Middle frontal gyrus (tissue), 1 donor: Measurements from ENCODE around the gene DUOXA2.
A peak's percentile ranks its signal among the peaks of the same experiment; 100 is the strongest.

Source experiments
- DNase-seq: peaks from one replicate; pipeline ENCODE4 v3.0.0-alpha.2; 2015; ENCODE audit warnings: low spot score; ENCODE audit errors: extremely low spot score

The DUOXA2 gene

DNA sequence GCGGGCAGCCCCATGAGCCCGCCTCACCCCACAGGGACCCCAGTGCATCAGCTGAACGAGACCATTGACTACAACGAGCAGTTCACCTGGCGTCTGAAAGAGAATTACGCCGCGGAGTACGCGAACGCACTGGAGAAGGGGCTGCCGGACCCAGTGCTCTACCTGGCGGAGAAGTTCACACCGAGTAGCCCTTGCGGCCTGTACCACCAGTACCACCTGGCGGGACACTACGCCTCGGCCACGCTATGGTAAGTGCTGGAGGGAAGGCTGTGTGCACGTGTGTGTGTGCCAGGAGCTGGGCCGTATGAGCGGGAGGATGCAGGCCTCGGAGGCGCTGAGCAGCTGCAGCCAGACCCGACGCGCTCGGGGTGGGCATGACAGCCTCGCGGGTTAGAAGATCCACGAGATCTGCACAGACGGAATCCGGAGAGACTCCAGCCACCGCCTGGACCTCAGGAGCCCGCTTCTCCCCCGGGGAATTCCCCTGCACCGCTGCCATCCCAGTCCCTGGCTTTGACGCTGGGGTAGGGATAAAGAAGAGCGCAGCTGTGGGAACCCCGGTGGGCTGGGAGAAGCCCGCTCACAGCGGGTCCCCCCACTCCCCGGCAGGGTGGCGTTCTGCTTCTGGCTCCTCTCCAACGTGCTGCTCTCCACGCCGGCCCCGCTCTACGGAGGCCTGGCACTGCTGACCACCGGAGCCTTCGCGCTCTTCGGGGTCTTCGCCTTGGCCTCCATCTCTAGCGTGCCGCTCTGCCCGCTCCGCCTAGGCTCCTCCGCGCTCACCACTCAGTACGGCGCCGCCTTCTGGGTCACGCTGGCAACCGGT, 2.6 kb downstream of the DUOXA2 start:
- no peak for DNase-seq

DNA sequence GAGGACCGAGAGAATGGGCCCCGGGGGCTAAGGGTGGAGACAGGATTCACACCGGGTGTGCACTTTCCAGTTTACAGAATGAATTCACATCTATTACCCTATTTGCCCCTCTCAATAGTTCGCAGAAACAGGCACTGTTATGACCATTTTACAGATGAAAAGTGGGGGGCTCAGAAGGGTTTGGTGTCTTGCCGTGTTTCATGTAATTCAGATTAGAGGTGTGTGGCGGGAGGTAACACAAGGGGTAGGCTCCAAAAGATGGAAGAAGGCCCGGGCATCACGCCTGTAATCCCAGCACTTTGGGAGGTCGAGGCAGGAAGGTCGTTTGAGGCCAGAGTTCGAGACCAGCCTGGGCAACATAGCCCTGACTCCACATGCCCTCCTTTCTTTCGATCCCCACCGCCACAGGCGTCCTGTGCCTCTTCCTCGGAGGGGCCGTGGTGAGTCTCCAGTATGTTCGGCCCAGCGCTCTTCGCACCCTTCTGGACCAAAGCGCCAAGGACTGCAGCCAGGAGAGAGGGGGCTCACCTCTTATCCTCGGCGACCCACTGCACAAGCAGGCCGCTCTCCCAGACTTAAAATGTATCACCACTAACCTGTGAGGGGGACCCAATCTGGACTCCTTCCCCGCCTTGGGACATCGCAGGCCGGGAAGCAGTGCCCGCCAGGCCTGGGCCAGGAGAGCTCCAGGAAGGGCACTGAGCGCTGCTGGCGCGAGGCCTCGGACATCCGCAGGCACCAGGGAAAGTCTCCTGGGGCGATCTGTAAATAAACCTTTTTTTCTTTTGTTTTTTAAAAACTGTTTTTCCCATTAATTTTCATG, 3.4 kb downstream of the DUOXA2 start:
- DNase-seq = no peak

GRCh38 chr15:45118131-45118588, 4.0 kb downstream of the DUOXA2 start:
- peak; percentile 85 for DNase-seq

GRCh38 chr15:45118996-45119395, 4.9 kb downstream of the DUOXA2 start:
- DNase-seq = no peak

- DNase-seq = no peak
Observed at GRCh38 chr15:45120081-45120972, 6.2 kb downstream of the DUOXA2 start.

- no peak for DNase-seq
Observed at GRCh38 chr15:45121020-45121419, 6.9 kb downstream of the DUOXA2 start.

DNA sequence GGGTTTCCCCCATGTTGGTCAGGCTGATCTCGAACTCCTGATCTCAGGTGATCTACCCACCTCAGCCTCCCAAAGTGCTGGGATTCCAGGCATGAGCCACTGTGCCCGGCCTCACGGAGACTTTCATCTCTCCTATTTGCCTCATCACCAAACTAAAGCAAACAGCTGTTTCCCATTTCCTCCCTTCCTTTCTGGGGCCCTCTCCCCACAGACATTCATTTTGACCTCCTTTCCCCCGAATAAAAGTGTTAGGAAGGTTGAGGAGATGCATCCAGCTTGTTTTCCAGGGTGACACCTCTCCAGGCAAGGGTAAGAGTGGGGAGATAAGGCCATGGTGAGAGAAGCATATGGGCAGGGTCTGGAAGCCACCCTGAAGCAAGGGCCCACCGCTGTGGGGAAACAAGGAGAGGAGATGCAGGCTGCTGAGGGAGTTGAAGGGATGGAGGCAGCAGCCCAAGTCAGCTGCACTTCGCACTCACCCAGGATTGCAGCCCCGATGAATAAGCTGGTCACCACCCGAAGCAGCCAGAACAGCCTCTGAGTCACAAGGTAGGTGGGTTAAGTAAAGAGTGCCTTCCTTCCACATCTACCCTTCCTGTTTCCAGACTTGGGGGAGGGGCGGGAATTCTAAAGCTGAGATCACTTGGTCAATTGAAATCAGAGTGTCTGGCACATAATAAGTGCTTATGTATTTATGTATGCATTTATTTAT, 7.7 kb downstream of the DUOXA2 start:
- no peak for DNase-seq

DNA sequence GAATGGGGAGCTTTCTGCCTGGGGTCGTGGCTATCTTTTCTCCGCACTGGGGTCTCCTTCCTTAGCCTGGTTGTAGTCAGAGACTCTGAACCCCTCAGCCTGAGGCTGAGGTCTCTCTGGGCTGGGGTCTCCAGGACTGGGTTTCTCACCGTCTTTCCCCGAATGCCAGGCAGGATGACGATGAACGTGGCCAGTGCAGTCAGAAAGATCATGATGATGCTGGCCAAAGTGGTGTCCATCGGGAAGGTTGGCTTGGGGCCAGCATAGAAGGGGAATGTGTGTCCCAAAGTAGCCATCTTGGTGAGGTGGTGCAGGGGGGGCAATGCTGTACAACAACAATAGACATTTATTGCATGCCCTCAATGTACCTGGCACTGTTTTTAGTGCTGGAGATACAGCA, 8.6 kb downstream of the DUOXA2 start:
- no peak for DNase-seq

DNA sequence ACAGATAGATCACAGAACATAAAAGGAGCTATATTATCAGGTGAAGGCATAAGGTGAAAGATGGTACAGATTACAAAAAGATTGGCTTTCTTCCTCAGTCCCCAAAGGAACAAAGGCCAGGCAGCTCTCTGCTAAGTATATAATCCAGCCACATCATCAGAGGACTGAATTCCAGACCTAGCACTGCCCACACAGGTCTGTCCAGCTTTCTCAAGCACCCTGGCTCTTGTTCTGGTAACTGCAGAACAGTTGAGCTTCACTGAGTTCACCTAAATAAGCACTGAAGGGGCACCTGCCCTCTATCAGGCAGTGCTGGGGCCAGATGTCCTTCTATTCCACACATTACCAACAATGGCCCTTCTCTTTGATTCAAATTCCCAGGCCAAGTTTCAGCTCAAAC, 9.3 kb downstream of the DUOXA2 start:
- no peak for DNase-seq

DNA sequence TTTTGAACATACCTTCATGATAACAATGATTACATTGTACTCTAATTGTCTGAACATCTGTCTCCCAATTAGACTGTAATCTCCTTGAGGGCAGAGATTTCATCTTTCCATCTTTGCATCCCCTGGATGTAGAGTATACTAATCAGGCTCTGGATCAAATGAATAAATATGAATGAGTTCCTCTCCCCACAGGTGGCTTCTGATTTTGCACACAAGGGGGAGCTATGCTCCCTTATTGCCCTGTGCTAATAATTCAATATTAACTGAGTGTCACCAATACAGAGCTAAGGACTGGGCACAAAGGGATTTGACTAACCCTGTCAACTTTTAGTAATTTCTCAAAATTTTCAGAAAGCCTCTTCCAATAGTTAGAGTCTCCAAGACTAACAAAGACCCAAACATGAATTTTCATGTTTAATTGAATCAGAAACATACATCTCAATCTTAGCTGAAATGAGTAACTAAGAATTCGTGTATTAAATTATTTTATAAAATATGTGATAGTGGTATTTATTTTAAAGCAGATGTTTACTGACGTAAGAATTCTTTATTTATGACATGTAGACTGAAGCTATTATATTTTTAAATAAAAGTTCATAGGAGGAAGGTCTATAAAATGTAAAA, 12.5 kb downstream of the DUOXA2 start:
- DNase-seq = no peak

GRCh38 chr15:45128971-45129639, 15.0 kb downstream of the DUOXA2 start:
- DNase-seq = no peak

DNA sequence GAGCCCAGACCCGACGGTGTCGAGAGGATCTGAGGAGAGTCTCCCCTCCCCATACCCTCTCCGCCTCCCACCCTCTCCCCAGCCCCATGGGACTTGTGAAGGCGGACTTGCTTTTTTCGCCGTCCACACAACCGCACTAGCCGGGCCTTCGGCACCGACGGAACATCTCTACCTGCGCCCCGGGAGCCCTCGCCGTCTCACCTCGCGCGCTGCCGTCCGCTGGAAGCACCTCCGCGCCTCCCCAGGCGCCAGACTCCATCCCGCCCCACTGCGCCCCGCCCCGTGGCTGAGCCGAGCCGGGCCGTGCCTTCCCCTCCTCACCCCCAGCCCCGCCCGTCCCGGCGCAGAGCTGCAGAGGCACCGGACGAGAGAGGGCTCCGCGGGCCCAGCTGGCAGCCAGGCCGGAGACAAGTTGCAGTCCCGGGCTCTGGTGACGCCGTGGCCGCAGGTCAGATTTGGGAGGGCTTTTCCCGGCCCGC, 15.6 kb downstream of the DUOXA2 start, which contains the start of the genes DUOX1 and DUOXA1:
Gene DUOX1, plus strand, starts transcription at position 344 of the 479 bp plus-strand sequence. CDS start 1,973 bp downstream, outside the sequence.
Gene DUOXA1, minus strand, starts transcription at position 229 of the 479 bp plus-strand sequence. CDS start 6,865 bp downstream, outside the sequence.
- DNase-seq = no peak

DNA sequence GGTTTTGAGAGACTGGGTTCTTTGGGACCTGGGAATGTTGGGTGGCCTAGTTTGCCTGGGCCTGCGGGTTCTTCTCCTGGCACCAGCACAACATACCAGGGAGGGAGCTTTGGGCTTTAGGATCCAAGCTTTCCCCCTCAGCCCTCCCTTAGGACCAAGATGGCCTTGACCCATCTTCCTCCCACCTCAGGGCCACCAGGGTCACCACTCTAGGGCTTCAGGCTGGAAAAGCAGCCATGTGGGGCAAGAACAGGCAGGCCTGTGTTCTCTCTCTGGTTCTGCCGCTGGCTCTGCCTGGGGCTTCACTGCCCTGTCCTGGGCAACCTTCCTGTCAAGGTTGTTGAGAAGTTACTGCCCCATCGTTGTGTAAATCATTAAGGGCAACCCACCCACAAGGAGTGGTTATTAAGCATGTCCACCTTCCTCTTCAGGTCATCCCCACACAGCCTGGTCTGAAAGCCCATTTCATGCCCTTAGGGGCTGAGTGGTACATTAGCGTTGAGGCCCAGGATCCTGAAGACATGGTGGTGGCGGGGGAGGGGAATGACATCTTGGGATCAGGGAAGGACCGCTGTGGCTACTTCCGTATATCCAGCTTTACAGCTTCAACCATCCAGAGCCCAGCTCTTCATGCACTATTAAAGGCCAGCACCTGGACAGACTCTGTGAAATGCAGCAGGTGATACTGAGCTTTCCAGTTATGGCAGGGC, 16.3 kb downstream of the DUOXA2 start:
- DNase-seq = no peak

DNA sequence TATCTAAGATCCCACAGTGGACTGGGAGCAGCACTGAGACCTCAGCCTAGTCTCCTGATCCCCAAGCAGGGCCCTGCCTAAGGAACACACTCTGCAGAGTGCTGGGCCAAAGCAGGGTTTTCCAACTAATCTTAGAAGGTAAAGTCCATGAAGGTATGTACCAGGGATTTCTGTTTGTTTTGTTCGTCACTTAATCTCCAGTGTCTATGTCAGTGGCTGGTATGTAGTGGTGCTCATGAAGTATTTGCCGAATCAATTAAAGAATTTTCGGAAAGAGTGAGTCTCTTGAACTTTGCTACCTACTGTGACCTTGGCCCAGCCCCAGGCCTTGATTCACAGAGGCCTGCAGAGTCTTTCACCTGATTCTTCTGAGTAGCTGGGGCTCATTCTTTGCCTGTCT, 17.4 kb downstream of the DUOXA2 start:
- no peak for DNase-seq

- no peak for DNase-seq
Observed at GRCh38 chr15:45132844-45133560, 18.9 kb downstream of the DUOXA2 start.

GRCh38 chr15:45133561-45133920, 19.4 kb downstream of the DUOXA2 start:
- no peak for DNase-seq

DNA sequence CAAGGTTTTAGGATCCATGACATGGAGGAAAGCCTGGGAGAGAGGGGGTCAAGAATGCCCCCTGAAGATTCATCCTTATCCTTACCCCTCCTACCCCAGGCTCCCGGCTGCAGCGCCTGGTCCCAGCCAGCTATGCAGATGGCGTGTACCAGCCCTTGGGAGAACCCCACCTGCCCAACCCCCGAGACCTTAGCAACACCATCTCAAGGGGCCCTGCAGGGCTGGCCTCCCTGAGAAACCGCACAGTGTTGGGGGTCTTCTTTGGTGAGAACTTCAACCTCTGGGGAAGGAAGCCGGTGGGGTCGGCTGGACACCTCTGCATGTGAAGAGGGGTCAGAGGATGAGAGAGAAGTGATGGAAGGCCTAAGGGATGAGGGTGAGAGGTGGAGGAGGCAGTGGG, 19.9 kb downstream of the DUOXA2 start:
- DNase-seq = no peak
